Neural progenitor cell (in vitro differentiated cells): ENCODE measurements around the gene DTX3L. TPM values are rescaled to one million over a fixed set of nuclear protein-coding genes. Genes with fewer than 3 reads are reported as not detected.

Experiments used
- DNase-seq: peaks from one replicate; pipeline ENCODE4 v3.0.0-alpha.2; 2016; ENCODE audit warnings: low spot score
- H2AFZ ChIP-seq: fragments of 200-600 bp; sonication (generic); replicated peaks from 2 replicates; pipeline ENCODE4 v1.6.1; 2016; ENCODE audit warnings: antibody characterized with exemption
- H3F3A ChIP-seq: fragments of 200-600 bp; sonication (generic); 2 replicates; pipeline ENCODE4 v1.6.1; 2016; ENCODE audit warnings: antibody characterized with exemption, low read depth
- H3K27ac ChIP-seq: fragments of 200-600 bp; sonication (generic); 2 replicates; pipeline ENCODE4 v1.5.1; 2016; ENCODE audit warnings: mild to moderate bottlenecking
- H3K27me3 ChIP-seq: fragments of 200-600 bp; sonication (generic); 2 replicates; pipeline ENCODE4 v1.6.1; 2016; ENCODE audit warnings: mild to moderate bottlenecking, moderate library complexity
- H3K36me3 ChIP-seq: fragments of 200-600 bp; sonication (generic); 2 replicates; pipeline ENCODE4 v1.5.1; 2016
- H3K4me1 ChIP-seq: fragments of 200-600 bp; sonication (generic); 2 replicates; pipeline ENCODE4 v1.6.1; 2016; ENCODE audit warnings: mixed run types
- H3K4me2 ChIP-seq: fragments of 200-600 bp; sonication (generic); 2 replicates; pipeline ENCODE4 v1.6.1; 2016
- H3K4me3 ChIP-seq: fragments of 200-600 bp; sonication (generic); 2 replicates; pipeline ENCODE4 v1.5.1; 2016
- H3K79me2 ChIP-seq: fragments of 200-600 bp; sonication (generic); 2 replicates; pipeline ENCODE4 v1.6.1; 2016; ENCODE audit warnings: low read depth
- H3K9ac ChIP-seq: fragments of 200-600 bp; sonication (generic); 2 replicates; pipeline ENCODE4 v1.6.1; 2016
- H3K9me3 ChIP-seq: fragments of 200-600 bp; sonication (generic); 2 replicates; pipeline ENCODE4 v1.5.1; 2016; ENCODE audit warnings: low read depth
- H4K20me1 ChIP-seq: fragments of 200-600 bp; sonication (generic); 2 replicates; pipeline ENCODE4 v1.6.1; 2016; ENCODE audit warnings: low read depth
- H3K27ac Mint-ChIP-seq: 3 replicates; pipeline ENCODE4 v1.8.0; 2021; ENCODE audit warnings: mixed read lengths
- H3K27me3 Mint-ChIP-seq: 2 replicates; pipeline ENCODE4 v1.8.0; 2022; ENCODE audit warnings: low read depth, mild to moderate bottlenecking, inconsistent platforms, moderate library complexity, mixed read lengths; ENCODE audit not compliant: insufficient read depth
- H3K36me3 Mint-ChIP-seq: 3 replicates; pipeline ENCODE4 v1.8.0; 2021; ENCODE audit warnings: mixed read lengths
- H3K4me1 Mint-ChIP-seq: 3 replicates; pipeline ENCODE4 v1.8.0; 2021; ENCODE audit warnings: mixed read lengths
- H3K4me3 Mint-ChIP-seq: 3 replicates; pipeline ENCODE4 v1.8.0; 2021; ENCODE audit warnings: mild to moderate bottlenecking, moderate library complexity, mixed read lengths
- H3K9me3 Mint-ChIP-seq: 3 replicates; pipeline ENCODE4 v1.8.0; 2020; ENCODE audit warnings: mixed read lengths
- CTCF ChIP-seq: fragments of 200-600 bp; sonication (generic); IDR thresholded peaks from 2 replicates; pipeline ENCODE4 v1.5.1; 2017; ENCODE audit warnings: antibody characterized with exemption, mild to moderate bottlenecking
- EZH2 ChIP-seq: fragments of 200-600 bp; sonication (generic); IDR thresholded peaks from 2 replicates; pipeline ENCODE4 v1.6.1; 2017; ENCODE audit warnings: antibody characterized with exemption, mild to moderate bottlenecking, moderate library complexity
- EZH2phosphoT487 ChIP-seq: fragments of 200-600 bp; sonication (generic); IDR thresholded peaks from 2 replicates; pipeline ENCODE4 v1.6.1; 2017; ENCODE audit warnings: antibody characterized with exemption
- total RNA-seq: library from RNA; depleted of rRNA; stranded (reverse); fragments of >200 nt; gene quantifications from 2 replicates; pipeline ENCODE4 v1.2.3, GENCODE V29; 2015; ENCODE audit warnings: low replicate concordance

DTX3L gene
- total RNA-seq, 1 donor from 2014 or later: 3.2 TPM

GRCh38 chr3:122572940-122573412 lies 8.8 kb downstream of the DTX3L start:
- H3K4me3 Mint-ChIP-seq: no peak overlapping the region
- no peak overlapping the region for H3K27ac Mint-ChIP-seq
- DNase-seq: peak; percentile 11

GRCh38 chr3:122576174-122576940 lies 12.2 kb downstream of the DTX3L start:
- H3K36me3 ChIP-seq: no peaks in the 10 kb centered on the region
- H3K27me3 ChIP-seq: peaks cover 30% of the 10 kb centered on the region
- H3K9ac ChIP-seq: no peak overlapping the region
- H3K4me3 ChIP-seq: no peak overlapping the region
- no peaks in the 10 kb centered on the region for H3K36me3 Mint-ChIP-seq
- TF ChIP-seq CTCF: no peak
- TF ChIP-seq EZH2phosphoT487: no peak
- TF ChIP-seq EZH2: no peak
- peaks cover 28% of the 10 kb centered on the region for H3K4me1 Mint-ChIP-seq
- H3K4me1 ChIP-seq: peaks cover 6% of the 10 kb centered on the region
- H3K27ac Mint-ChIP-seq: peak overlapping the region; percentile 94
- no peaks in the 10 kb centered on the region for H3K79me2 ChIP-seq
- H3K9me3 Mint-ChIP-seq: peaks cover 3% of the 10 kb centered on the region
- peaks cover 4% of the 10 kb centered on the region for H3F3A ChIP-seq
- peaks cover under 1% of the 10 kb centered on the region for H3K9me3 ChIP-seq
- peak overlapping the region; percentile 27 for H3K4me3 Mint-ChIP-seq
- peaks cover 7% of the 10 kb centered on the region for H3K27me3 Mint-ChIP-seq
- no peak overlapping the region for H3K27ac ChIP-seq
- no peak for DNase-seq
- no peak overlapping the region for H2AFZ ChIP-seq
- no peaks in the 10 kb centered on the region for H4K20me1 ChIP-seq
- H3K4me2 ChIP-seq: no peak overlapping the region

More at GRCh38 chr3:122572940-122573412, 8.8 kb downstream of the DTX3L start:
- Mint-ChIP-seq H3K27me3 (peaks cover 7% of the 10 kb centered on the region), H3K36me3 (no peaks in the 10 kb centered on the region), H3K4me1 (peaks cover 33% of the 10 kb centered on the region), H3K9me3 (peaks cover 2% of the 10 kb centered on the region)
- H3K4me3 ChIP-seq: no peak overlapping the region
- no peaks in the 10 kb centered on the region for H3K36me3 ChIP-seq
- TF ChIP-seq CTCF (no peak), EZH2 (no peak), EZH2phosphoT487 (no peak)
- H3K9ac ChIP-seq: no peak overlapping the region
- peak overlapping the region; percentile 94 for H2AFZ ChIP-seq
- H3K9me3 ChIP-seq: no peaks in the 10 kb centered on the region
- H3K27ac ChIP-seq: no peak overlapping the region
- no peaks in the 10 kb centered on the region for H3K79me2 ChIP-seq
- no peak overlapping the region for H3K4me2 ChIP-seq
- H3K4me1 ChIP-seq: peaks cover 6% of the 10 kb centered on the region
- H3F3A ChIP-seq: peaks cover 4% of the 10 kb centered on the region
- peaks cover 16% of the 10 kb centered on the region for H3K27me3 ChIP-seq
- H4K20me1 ChIP-seq: no peaks in the 10 kb centered on the region

GRCh38 chr3:122577409-122578031 lies 13.4 kb downstream of the DTX3L start, which contains the start of gene PARP15:
Gene PARP15, plus strand, starts transcription at chr3:122577650. Its CDS starts 18 bp downstream, at chr3:122577668.
- H3K27ac ChIP-seq: no peak within 1 kb of the TSS
- H3K9me3 ChIP-seq: peaks cover 13% of the 10 kb centered on the region
- Mint-ChIP-seq H3K9me3 (peaks cover 9% of the 10 kb centered on the region), H3K36me3 (no peaks in the 10 kb centered on the region), H3K27ac (no peak within 1 kb of the TSS), H3K4me3 (no peak within 1 kb of the TSS), H3K4me1 (peaks cover 28% of the 10 kb centered on the region), H3K27me3 (peaks cover 7% of the 10 kb centered on the region)
- no peak within 1 kb of the TSS for H3K9ac ChIP-seq
- TF ChIP-seq EZH2: no peak
- TF ChIP-seq CTCF: no peak
- peak; percentile 57 for TF ChIP-seq EZH2phosphoT487
- no peaks in the 10 kb centered on the region for H3K36me3 ChIP-seq
- no peaks in the 10 kb centered on the region for H3K79me2 ChIP-seq
- H3K4me1 ChIP-seq: peaks cover 6% of the 10 kb centered on the region
- H3K4me3 ChIP-seq: peak within 1 kb of the TSS; percentile 44
- peak within 1 kb of the TSS; percentile 76 for H3K4me2 ChIP-seq
- peak; percentile 32 for DNase-seq
- H4K20me1 ChIP-seq: no peaks in the 10 kb centered on the region
- peaks cover 30% of the 10 kb centered on the region for H3K27me3 ChIP-seq
- H2AFZ ChIP-seq: peak within 1 kb of the TSS; percentile 93
- H3F3A ChIP-seq: peaks cover 4% of the 10 kb centered on the region
